GM21423 (cell line): ENCODE results near the gene CLDN24.

Experiments used
- ATAC-seq: cut with Tn5 transposase; IDR thresholded peaks from one replicate; pipeline ENCODE4 v1.9.1; 2021; ENCODE audit warnings: mild to moderate bottlenecking, moderate library complexity; ENCODE audit not compliant: unreplicated experiment

Gene CLDN24

DNA sequence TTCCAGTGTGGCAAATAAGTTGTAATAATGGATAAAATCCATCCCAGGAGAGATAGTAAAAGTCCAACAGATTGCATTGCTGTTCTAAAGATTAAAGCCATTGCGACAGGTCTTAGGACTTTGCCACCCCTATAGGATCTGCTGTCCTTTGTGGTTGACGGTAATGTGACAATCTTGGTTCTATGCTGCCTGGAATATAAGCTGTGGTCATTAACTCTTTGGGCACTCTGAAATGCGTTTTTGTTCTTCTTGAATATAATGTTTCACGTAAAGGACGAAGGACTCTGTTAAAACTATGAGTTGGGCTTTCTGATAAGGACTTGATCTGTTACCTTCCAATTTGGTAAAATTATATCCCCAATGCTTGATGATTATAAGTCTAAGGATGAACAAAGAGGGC is at the start of gene CLDN24:
CLDN24 (minus strand) TSS at position 101 of the 400 bp plus-strand sequence; CDS start at position 101, 0 bp downstream.
- no peak for ATAC-seq

DNA sequence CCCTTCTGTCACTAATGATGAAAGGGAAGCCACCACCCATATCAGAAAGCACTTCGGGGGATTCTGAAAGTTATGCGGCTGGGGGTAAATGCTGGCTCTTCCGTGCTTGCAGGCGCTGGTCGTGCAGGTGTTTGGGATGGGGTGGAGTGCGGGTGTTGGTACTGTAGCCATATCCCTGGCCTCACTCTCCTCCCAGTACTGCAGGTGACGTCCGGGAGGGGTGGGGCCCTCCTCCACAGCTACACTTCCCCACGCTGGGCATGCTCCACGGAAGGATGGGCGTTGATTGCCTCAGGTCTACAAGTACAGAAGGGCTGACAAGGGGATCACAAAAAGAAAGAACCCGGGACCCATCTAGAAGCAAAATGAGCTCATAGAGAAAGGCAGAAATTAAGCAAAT is 48.6 kb upstream of the CLDN24 start:
- ATAC-seq: no peak

DNA sequence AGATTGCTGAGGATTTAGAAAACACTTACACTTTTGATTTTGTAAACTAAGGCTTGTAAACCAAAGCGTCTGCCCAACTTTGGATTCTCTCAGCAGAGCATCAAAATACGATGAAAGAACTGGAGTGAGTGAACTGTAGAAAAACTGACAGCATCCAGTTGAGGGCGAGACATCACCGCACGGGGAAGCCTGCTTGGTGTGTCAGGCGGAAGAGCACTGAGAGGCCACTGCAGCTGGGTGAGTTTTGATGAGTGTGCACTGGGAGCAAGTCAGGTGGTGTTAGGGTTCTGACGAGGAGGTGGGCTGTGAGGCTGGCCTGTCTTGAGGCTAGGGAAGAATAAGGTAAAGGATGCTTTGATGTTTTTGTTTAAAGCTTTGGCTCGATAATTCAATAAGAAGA is 46.8 kb upstream of the CLDN24 start:
- no peak for ATAC-seq

DNA sequence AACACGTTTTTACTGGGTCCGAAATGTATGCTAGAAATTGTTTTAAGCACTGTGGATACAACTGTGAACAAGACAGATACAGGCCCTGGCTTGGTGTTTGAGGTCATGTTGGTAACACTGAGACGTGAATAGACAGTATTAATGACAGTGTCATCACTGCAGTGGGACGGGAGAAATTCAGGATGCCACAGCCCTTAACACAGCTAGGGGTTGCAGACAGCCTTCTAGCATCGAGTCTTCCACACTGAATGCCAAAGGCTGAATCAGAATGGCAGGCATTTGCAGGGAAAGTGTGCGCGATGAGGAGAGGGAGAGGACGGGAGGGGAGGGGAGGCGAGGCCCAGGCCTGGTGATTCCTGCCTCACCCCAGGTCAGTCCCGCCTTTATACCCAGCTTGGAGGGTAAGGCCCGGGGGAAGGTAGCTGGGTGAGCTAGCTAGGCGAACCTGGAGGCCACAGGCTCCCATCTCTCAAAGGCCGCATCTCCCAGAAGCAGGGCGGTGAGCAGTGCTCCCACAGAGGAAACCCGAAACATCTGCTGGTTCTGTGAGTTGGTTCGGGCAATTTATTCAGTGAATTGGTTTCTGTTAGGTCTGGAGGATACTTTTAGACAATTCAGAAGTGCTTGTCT is 44.1 kb upstream of the CLDN24 start:
- no peak for ATAC-seq

DNA sequence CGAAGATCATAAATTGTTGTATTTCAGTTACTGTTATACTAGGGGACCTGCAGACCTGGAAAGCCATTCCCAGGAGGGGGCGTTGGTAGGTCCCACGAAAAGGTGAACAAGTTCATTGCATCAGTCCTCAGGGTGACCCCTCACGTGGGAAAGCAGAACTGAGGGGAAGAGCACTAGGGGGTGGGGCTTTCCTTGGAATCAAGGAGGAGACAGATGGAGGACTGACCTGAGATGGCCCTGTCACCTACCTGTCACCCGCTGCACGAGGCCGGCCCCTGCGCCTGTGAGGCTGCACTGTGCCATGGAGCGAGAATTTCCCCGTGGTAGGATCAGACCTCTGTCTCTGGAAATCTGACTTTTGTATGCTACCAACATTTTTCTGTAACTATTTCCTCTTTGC is 41.8 kb upstream of the CLDN24 start:
- ATAC-seq: no peak

DNA sequence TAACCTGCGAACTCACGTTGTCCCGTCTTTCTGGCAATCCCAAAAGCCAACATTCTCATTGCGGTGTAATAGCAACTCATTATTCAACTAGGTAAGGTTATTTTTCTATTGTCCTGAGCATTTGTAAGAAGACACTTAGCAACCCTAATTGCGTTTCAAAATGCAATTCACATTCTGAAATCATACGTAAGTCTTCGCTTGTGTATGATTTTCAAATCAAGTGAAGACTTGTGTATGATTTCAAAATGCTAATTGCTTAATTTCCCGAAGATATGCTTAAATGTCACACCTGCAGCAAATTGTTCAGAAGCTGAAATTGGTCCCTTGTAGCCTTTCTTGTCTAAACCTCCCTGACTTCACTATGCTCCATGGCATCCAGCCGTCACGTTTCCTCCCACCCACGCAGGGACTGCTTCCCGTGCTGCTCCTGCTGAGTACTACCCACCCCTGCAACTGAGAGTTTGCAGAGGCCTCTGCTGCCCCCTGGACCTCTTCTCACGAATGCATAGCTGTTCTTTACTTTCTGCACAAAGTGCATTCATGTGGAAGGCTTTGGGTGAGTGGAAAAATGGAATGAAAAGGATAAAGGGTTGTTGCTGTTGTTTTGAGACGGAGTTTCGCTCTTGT is 40.8 kb upstream of the CLDN24 start:
- no peak for ATAC-seq

DNA sequence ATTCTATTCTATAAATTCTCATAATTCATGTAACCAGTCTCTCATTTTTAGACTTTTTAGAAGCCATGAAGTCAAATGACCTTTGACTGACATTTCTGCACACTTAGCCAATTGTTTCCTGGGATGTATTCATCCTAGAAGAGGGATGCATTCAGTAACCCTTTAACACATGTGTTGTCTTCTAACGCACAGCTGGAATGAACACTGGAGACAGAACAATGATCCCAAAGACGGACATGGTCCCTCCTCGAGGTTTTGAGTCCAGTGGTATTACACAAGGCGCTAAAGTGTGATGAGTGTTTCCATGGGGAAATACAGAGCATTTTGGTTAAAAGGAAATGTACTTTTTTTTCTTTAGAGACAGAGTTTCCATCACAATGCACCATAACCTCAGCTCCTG is 39.8 kb upstream of the CLDN24 start:
- ATAC-seq: no peak

DNA sequence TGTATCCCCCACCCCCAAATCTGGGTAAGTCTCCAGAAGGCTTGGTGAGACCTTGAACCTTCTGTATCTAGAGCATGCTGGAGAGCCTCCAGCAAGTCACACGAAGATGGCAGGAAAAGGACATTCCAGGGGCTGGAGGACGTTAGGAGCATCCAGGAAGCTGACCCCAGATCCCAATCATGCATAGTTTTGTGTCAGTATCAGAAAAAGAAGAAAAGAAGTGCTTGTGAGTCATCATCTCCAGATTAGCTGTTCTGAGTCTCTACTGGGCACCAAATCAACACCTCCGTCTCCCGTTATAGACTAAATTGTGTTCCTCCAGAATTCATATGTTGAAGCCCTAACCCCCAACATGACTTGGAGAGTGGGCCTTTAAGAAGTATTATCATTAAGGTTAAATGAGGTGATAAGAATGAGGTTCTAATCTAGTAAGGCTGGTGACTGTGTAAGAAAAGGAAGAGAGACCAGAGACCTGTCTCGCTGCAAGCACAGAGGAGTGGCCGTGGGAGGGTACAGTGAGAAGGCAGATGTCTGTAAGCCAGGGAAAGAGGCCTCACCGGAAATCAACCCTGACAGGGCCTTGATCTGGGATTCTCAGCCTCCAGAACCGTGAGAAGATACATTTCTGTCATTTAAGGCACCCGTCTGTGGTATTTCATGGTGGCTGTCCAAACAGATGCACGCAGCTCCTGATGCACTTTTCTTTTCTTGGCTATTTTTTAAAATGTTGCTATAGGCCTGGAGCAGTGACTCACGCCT is 38.1 kb upstream of the CLDN24 start:
- no peak for ATAC-seq

DNA sequence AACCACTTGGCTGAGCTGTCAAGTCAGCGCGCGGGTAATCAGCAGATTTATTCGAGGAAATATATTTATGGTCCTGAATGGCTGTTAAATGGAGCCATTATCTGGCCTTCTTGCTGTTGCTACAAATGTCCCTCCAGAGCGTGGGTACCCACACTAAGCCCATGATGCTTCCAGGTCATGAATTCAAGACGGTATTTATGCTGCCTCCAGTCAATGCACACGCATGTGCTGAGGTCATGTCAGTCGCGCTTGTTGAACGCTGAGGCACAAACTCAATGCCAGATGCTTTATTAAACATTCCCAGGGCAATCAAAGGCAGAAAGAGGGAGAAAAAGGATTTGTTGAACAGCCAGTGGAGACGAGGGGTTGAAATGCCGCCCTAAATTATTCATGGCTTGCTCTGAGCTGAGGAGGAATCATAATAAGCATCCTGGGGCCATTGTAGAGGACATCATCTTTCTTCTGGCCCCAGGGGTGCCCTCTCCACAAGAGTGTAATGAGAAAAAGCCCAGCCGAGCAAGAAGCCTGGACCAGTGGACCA is 36.1 kb upstream of the CLDN24 start:
- ATAC-seq: no peak

DNA sequence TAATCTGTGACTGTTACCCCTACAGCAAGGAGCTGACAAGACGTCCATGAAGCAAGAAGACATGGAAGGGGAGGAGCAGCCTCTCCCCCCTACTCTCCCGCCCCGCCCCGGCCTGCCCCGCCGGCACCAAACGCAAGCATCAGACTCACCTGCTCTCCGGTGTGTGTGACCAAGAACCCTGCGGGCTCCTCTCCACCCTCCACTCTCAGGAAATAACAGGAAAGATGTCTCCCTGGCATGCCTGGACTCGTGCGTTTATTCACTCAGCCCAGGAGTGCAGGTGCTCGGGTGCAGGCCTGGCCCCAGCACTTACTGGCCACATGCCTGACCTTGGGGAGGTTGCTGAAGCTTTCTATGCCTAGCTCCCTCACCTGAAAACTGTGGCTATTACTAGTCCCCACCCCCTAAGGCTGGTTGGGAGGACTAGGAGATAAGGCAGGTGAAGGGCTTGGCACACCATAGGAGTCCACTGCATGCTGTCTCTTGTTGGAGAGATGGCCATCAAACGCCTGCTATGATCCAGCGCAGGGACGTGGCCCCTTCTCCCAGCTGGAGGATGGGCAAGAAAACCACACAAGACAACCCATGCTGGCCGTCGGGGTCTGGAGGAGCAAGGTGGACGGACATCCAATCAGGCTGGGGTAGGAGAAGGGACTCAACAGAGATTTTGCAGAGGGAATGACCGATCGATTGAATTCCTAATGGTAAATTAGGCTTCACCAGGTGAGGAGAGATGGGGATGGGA is 34.9 kb upstream of the CLDN24 start:
- no peak for ATAC-seq

DNA sequence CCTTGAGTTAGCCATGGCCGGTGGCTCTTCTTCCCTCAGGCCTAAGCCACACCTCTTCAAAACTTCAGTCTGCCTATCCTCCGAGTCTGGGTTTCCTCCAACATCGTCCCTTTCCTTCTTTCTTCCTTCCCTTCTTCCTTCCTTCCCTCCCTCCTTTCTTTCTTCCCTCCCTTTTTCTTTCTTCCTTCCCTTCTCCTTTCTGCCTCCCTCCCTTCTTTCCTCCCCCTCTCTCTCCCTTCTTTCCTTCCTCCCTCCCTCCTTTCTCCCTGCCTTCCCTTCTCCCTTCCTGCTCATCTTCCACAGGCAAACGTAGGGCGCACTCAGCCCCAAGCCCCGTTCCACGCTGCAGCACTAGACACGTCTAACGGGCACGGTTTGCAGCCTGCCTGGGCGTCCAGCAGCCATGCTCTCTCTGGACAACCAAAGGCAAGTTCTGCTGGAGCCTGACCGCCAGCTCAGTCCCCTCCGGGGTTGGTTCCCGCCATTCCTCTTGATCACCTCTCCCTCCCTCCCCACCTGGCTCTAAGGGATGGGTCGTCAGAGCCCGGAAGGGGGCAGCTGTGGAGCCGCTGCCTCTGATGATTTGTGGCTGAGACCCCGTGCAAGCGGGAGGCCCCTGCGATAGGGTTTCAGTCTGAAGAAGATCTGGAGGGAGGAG is 34.1 kb upstream of the CLDN24 start:
- ATAC-seq: no peak

DNA sequence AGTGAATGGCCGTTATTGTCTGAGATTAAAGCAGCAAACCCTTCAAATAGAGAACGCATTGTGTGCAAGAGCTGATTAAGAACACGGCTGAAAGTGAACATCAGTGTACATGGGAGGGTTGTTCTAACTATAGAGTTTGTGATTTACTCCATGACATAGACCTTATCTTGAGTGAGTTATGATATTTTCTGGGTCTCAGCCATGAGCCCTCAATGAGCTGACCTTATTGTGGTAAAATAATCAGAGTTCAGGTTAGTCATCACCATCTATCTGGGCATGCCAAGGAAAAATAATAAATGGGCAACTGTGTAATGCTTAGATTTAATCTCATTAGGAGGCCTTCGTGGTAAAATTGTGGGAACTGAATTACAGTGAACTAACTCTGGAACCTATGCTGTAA is 33.2 kb upstream of the CLDN24 start:
- ATAC-seq: no peak

DNA sequence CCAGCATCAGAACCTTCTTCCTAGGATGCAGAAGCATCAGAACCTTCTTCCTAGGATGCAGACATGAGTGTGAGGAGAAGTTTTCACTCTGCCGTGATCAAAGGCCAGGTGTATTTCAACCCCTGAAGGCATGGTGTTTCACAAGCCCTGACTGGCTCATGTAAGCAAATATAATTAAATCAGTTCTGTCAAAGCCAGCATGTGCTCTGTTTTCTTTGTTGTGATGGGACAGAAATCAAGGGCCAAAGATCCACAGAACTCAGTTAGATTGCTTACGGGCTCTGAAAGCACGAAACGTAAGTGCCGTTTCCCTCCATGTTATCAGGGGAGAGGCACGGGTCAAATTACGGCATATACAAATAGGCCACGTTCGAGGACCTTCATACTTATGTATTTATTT is 32.0 kb upstream of the CLDN24 start:
- ATAC-seq: no peak

DNA sequence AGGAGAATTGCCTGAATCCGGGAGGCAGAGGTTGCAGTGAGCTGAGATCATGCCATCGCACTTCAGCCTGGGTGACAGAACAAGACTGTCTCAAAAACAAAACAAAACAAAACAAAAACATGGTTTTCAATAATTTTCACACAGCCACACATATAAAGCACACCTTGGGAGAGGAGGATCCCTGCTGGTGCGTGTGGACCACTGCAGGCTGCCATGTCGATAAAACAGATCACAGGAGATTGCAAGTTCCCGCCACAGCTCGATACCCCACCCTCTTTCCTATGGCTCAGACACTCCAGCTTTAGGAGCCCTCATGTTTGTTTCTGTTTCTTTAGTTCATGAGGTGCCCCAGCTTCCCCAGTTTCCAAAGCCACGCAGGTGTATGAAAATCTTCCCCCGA is 31.3 kb upstream of the CLDN24 start:
- ATAC-seq: no peak

DNA sequence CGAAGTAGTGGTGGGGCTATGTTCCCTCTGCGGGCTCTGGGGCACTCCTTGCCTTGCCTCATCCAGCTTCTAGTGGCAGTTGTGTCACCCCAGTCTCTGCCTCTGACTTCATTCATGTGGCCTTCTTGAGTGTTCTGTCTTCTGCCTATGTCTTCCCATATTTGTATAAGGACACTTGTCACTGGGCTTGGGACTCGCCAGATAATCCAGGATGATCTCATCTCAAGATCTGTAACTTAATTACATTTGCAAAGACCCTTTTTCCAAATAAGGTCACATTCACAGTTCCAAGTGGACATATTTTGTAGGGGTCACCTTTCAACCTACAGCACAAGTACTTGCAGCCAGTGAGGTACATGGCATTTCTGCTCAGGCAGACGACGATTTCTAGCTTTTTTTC is 30.3 kb upstream of the CLDN24 start:
- no peak for ATAC-seq

DNA sequence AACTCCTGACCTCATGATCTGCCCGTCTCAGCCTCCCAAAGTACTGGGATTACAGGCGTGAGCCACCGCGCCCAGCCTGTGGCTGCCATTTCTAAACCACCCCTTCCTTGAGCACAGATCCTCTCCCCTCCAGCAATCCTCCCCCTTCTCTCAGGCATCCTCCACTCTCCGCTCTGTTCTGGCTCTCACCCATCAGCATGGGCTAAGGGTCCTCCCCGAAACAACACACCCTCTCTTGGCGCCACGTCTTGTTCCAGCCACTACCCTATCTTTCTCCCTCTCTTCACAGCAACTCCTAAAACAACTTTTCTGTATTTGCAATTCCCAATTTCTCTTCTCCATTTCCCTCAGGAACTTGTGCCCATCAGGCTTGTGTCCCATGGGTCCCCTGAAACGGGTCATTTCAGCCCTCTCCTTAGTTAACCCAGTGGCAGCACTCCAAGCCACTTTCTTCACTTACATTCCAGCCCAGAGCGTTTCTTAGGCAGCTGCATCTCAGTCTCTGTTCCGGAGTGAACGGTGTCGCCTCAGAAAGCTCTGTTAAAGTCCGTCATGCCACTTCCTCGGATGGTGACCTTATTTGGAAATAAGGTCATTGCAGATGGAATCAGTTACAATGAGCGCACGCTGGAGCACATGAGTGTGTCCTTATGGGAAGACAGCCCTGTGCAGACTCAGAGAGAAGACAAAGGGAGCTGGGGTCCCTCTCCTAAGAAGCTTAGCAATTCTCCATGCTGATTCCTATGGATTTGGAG is 28.3 kb upstream of the CLDN24 start:
- ATAC-seq: no peak

DNA sequence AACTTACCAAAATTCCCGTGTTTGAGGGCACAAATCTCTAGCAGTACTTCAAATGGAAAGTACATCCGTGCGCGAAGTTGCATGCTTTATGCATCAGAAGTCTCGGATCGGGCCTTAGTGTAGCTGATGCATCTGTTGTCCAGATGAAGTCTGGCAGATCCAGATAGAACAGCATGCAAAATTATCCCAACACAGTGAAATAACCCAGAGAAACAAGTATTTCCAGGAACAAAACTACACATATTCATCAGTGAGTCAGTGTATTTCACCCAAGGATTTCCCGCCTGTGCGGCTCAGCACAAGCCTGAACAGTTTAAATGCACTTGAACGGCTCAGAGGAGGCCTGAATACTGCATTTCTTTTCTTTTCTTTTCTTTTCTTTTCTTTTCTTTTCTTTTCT is 27.4 kb upstream of the CLDN24 start:
- no peak for ATAC-seq

DNA sequence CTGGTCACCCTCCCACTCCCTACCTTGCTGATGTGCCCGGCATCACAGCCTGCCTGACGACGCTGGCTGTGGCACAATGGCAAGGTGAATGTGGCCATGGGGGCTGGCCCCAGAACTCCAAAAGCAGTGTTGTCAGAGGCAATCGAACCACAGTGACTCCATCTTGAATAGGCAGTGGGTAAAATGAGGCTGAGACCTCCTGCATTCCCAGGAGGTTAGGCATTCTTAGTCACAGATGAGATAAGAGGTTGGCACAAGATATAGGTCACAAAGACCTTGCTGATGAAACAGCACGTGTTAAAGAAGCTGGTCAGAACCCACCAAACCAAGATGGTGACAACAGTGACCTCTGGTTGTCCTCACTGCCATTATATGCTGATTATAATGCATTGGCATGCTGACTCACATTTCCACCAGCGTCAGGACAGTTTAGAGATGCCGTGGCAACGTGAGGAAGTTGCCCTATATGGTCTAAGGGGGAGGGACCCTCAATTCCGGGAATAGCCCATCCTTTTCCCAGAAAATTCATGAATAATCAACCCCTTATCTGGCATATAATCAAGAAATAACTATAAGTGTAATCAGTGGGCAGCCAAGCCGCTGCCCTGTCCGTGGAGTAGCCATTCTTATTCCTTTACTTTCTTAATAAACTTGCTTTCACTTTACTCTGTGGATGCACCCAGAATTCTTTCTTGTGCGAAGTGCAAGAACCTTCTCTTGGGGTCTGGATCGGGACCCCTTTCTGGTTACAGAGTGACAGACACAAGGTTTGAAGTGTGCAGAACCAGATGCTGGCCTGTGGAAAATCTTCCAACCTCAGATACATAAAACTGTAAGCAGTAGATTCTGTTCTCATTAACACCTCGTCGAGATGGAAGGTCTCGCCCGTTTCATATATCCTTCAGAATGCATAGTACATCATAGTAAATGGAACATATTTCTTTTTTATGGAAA is 26.8 kb upstream of the CLDN24 start:
- no peak for ATAC-seq

DNA sequence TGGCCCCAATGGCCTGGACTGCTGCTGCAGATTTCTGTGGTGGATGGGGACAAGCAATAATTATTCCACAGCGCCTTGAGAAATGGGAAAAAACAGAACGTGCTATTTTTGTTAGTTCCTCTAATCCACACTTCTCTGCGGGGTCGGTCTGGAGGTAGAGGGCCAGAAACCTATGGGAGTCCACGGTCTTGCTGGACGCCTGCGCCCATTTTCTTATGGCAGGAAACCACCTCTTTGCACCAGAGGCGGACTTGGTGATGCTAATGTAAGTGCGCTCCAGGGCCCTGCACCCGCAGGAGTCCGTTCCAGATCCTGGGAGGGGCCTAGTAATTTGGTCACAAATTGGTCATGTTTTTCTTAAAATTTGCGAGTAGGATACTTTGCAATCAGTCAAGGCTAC is 25.9 kb upstream of the CLDN24 start:
- no peak for ATAC-seq
